Esophagus muscularis mucosa (tissue), 4 donors: ENCODE results near the gene ARHGEF7. TPM values are rescaled to one million over a fixed set of nuclear protein-coding genes. Genes with fewer than 3 reads are reported as not detected.

Experiments used
- DNase-seq: peaks from one replicate; pipeline ENCODE4 v3.0.0-alpha.2; 2017; ENCODE audit errors: extremely low spot score
- H3K27ac ChIP-seq, 4 donors: fragments of 200-600 bp; sonication (generic); replicated peaks in 1 of 4; 1 replicate in 3 of 4; 2 replicates in 1 of 4; pipeline ENCODE4 v1.5.1; 2016 to 2019; ENCODE audit warnings: mild to moderate bottlenecking in 1 of 4
- H3K27me3 ChIP-seq, 4 donors: fragments of 200-600 bp; sonication (generic); one replicate each; pipeline versions ENCODE4 v1.5.1 to v1.6.0; 2016 to 2019
- H3K36me3 ChIP-seq, 4 donors: fragments of 200-600 bp; sonication (generic); one replicate each; pipeline ENCODE4 v1.5.1; 2016 to 2019
- H3K4me1 ChIP-seq, 4 donors: fragments of 200-600 bp; sonication (generic); one replicate each; pipeline ENCODE4 v1.5.1; 2016 to 2019
- H3K4me3 ChIP-seq, 4 donors: fragments of 200-600 bp; sonication (generic); 1 replicate in 2 of 4; 2 replicates in 2 of 4; pipeline ENCODE4 v1.5.1; 2016 to 2019; ENCODE audit warnings: mild to moderate bottlenecking in 4 of 4, moderate library complexity in 1 of 4
- H3K9me3 ChIP-seq, 4 donors: fragments of 200-600 bp; sonication (generic); 1 replicate in 3 of 4; 2 replicates in 1 of 4; pipeline ENCODE4 v1.5.1; 2016 to 2019
- EP300 ChIP-seq: sonication (generic); formaldehyde crosslinking; IDR thresholded peaks from one replicate; pipeline ENCODE4 v1.6.1; 2017; ENCODE audit warnings: antibody characterized with exemption
- POLR2A ChIP-seq: fragments of 450-650 bp; IDR thresholded peaks from one replicate; pipeline ENCODE4 v1.6.1; 2017; ENCODE audit warnings: antibody characterized with exemption, moderate library complexity, mild to moderate bottlenecking, low read depth
- POLR2AphosphoS5 ChIP-seq, 2 donors: sonication (generic); formaldehyde crosslinking; IDR thresholded peaks; one replicate each; pipeline ENCODE4 v1.6.1; 2017; ENCODE audit warnings: antibody characterized with exemption in 2 of 2
- WGBS: methylation state at CpG from one replicate; pipeline ENCODE4 v1.1.5; 2018; 5-methylcytosine and 5-hydroxymethylcytosine counted together
- intact Hi-C: fragments of 100-400 bp; cut with DNase I; formaldehyde crosslinking; loops from one replicate; pipeline ENCODE4 v1.15.1; 2023
- total RNA-seq, 4 donors: library from RNA; depleted of rRNA; stranded (reverse); fragments of >200 nt; gene quantifications; one replicate each; pipeline versions ENCODE4 v1.1.0 to v1.2.1, GENCODE V29; 2016
- TF ChIP-seq, protein P1 (sequence below), 3 experiments: fragments of 200-600 bp in 2 of 3; fragments of 450-650 bp in 1 of 3; sonication (generic) in 2 of 3; IDR thresholded peaks; one replicate each; pipeline ENCODE4 v1.5.1; 2017 to 2019; ENCODE audit warnings: antibody characterized with exemption in 3 of 3, mild to moderate bottlenecking in 2 of 3, moderate library complexity in 1 of 3

The ARHGEF7 gene
- total RNA-seq, 4 donors from 2014 or later = 36.0 to 53.6 (median 45.1) TPM

GRCh38 chr13:111232191-111232590 is 117.1 kb downstream of the ARHGEF7 start:
- over 99% methylated on average over 7 of the region's 7 CpGs for WGBS
- no peak overlapping the region for H3K4me3 ChIP-seq
- H3K9me3 ChIP-seq = no peaks in the 10 kb centered on the region
- DNase-seq = no peak
- no peak for TF ChIP-seq POLR2A
- no peak for TF ChIP-seq POLR2AphosphoS5 (IDR thresholded peaks at IDR 0.05)
- TF ChIP-seq, protein P1, sequence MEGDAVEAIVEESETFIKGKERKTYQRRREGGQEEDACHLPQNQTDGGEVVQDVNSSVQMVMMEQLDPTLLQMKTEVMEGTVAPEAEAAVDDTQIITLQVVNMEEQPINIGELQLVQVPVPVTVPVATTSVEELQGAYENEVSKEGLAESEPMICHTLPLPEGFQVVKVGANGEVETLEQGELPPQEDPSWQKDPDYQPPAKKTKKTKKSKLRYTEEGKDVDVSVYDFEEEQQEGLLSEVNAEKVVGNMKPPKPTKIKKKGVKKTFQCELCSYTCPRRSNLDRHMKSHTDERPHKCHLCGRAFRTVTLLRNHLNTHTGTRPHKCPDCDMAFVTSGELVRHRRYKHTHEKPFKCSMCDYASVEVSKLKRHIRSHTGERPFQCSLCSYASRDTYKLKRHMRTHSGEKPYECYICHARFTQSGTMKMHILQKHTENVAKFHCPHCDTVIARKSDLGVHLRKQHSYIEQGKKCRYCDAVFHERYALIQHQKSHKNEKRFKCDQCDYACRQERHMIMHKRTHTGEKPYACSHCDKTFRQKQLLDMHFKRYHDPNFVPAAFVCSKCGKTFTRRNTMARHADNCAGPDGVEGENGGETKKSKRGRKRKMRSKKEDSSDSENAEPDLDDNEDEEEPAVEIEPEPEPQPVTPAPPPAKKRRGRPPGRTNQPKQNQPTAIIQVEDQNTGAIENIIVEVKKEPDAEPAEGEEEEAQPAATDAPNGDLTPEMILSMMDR (IDR thresholded peaks at IDR 0.05) = no peak
- TF ChIP-seq EP300 = no peak
- H3K27ac ChIP-seq = no peak overlapping the region
- H3K27me3 ChIP-seq = no peaks in the 10 kb centered on the region
- peaks cover 9 to 22% (median 14%) of the 10 kb centered on the region in 4 donors for H3K4me1 ChIP-seq
- peaks cover 7 to 52% (median 21%) of the 10 kb centered on the region in 4 donors for H3K36me3 ChIP-seq
- intact Hi-C loops = no loop called here

- Histone ChIP-seq H3K4me3 (no peak overlapping the region), H3K36me3 (peaks cover 7 to 44% (median 21%) of the 10 kb centered on the region in 4 donors), H3K9me3 (no peaks in the 10 kb centered on the region), H3K27ac (no peak overlapping the region), H3K27me3 (no peaks in the 10 kb centered on the region), H3K4me1 (peaks cover 9 to 22% (median 14%) of the 10 kb centered on the region in 4 donors)
- TF ChIP-seq EP300 (no peak), POLR2AphosphoS5 (IDR thresholded peaks at IDR 0.05) (no peak), POLR2A (no peak)
- TF ChIP-seq, protein P1 (IDR thresholded peaks at IDR 0.05) = no peak
- DNase-seq = no peak
- 30% methylated on average over 1 of the region's 1 CpG for WGBS
- intact Hi-C loops = no loop called here
Observed at GRCh38 chr13:111233080-111233479, 118.0 kb downstream of the ARHGEF7 start.

DNA sequence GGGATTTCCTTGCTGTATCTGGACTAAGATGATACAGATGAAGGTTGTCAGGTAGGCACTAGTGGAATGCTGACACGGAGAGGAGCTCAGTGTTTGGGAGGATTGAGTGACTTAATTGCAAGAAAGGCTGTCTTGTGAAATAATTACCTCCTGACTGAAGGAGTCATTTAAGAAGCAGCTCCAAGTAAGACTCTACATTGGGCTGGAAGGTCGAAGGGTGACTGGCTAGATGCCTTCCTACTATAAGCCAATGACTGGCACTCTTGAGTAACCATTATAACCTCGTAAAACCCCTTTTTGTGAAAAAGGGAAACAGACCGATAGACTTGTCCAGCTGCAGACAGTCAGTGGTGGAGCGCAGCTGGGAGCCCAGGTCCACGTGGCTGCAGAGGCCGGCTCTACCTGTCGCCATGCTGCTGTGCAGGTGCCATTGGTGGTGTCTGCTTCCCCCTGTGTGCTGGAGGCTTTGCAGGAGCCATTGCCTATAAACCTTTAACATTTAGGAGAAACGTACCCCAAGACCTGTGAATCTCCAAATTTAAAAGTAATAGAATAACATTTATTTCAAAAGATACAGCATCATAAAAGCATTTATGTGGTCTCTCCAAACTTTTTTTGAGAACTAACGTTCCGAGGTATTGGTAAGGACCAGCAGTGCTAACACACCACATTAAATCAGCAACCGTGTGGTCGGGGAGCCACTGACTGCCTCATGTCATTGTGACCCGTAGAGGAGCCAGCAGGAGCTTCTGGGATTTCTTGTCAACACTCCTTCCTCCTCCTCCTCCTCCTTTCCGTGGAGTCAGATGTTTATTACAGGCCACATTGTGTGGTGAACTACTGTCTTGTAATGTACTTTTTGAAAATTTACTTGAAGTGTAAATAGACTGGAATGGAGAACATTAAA is 124.9 kb downstream of the ARHGEF7 start:
- intact Hi-C loops = no loop called here

DNA sequence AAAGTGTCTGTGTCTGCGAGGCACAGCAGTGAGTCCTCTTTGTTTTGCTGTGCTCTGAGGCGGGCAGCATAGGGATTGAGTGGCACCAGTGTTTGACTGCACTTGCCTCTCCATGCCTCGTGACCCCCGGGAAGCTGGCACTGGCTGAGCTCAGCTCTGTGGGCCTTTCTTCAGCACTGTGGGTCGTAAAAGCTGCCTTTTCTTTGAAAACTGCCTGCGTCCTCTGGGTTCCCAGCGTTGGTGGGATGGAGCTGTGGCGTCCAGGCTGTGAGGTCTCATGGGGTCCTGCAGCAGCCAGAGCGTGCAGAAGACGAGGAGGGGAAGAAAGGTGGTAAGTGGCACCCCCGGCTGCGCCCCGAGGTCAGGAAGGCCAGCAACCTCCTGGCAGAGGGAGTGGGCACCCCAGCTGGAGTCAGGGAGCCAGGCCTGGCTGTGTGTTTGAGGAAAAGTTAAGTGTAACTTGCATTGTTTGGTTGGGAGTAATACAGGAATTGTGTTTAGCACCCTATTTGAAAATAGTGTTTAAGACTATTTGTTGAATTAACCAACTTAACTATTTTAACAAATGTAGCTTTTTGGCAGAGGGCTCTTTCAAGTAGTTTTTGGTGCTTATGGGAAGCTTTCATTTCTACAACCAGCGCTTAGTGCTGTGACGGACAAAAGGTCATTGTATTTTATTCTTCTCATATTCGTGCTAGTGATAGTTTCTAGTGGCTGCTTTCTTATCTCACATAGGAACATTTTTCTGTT is 126.1 kb downstream of the ARHGEF7 start:
- TF ChIP-seq, protein P1 (IDR thresholded peaks at IDR 0.05) = no peak
- TF ChIP-seq POLR2A (no peak), POLR2AphosphoS5 (IDR thresholded peaks at IDR 0.05) (no peak), EP300 (no peak)
- intact Hi-C loops = no loop called here
- H3K27ac ChIP-seq = peak overlapping the region in 2 of 4 donors; percentile 15 to 18
- H3K9me3 ChIP-seq = no peaks in the 10 kb centered on the region
- no peaks in the 10 kb centered on the region for H3K27me3 ChIP-seq
- no peak overlapping the region for H3K4me3 ChIP-seq
- H3K36me3 ChIP-seq = peaks cover 0 to 61% (median 37%) of the 10 kb centered on the region in 4 donors
- 90% methylated on average over 13 of the region's 16 CpGs for WGBS
- DNase-seq = peak; percentile 60
- peaks cover 0 to 10% (median 0%) of the 10 kb centered on the region in 4 donors for H3K4me1 ChIP-seq

More for the DNA sequence above, 124.9 kb downstream of the ARHGEF7 start:
- TF ChIP-seq POLR2AphosphoS5 (IDR thresholded peaks at IDR 0.05) = no peak
- TF ChIP-seq, protein P1 (IDR thresholded peaks at IDR 0.05) = no peak
- TF ChIP-seq EP300 = no peak
- TF ChIP-seq POLR2A = no peak
- DNase-seq = peak; percentile 68
- Histone ChIP-seq H3K27ac (no peak overlapping the region), H3K4me1 (peaks cover 0 to 10% (median 0%) of the 10 kb centered on the region in 4 donors), H3K9me3 (no peaks in the 10 kb centered on the region), H3K27me3 (no peaks in the 10 kb centered on the region), H3K4me3 (no peak overlapping the region), H3K36me3 (peaks cover 0 to 56% (median 35%) of the 10 kb centered on the region in 4 donors)
- WGBS = 87% methylated on average over 15 of the region's 15 CpGs
